Astrocyte (in vitro differentiated cells and primary cell): ENCODE results near the gene ICAM5. TPM values are rescaled to one million over a fixed set of nuclear protein-coding genes. Genes with fewer than 3 reads are reported as not detected.

Experiments
- DNase-seq: peaks from one replicate; pipeline ENCODE4 v3.0.0-alpha.2; 2010; ENCODE audit warnings: low read depth
- FAIRE-seq: peaks from 2 replicates; lab custom pipeline; 2011; peaks lifted over from hg19 to GRCh38; lab: Jason Lieb, UNC
- H2AFZ ChIP-seq: 2 replicates; pipeline ENCODE4 v1.6.0; 2012; ENCODE audit warnings: low read depth, low read length, inconsistent platforms
- H3K27ac ChIP-seq: 2 replicates; pipeline ENCODE4 v1.5.1; 2011; ENCODE audit warnings: low read depth, low read length, inconsistent platforms
- H3K27me3 ChIP-seq: 2 replicates; pipeline ENCODE4 v1.6.0; 2011; ENCODE audit warnings: low read length, inconsistent platforms; ENCODE audit not compliant: insufficient read depth
- H3K36me3 ChIP-seq: 2 replicates; pipeline ENCODE4 v1.5.1; 2011; ENCODE audit warnings: low read length, inconsistent platforms; ENCODE audit not compliant: insufficient read depth
- H3K4me1 ChIP-seq: 2 replicates; pipeline ENCODE4 v1.5.1; 2011; ENCODE audit warnings: low read length, inconsistent platforms; ENCODE audit not compliant: insufficient read depth
- H3K4me2 ChIP-seq: 2 replicates; pipeline ENCODE4 v1.6.0; 2012; ENCODE audit warnings: low read length, inconsistent platforms
- H3K4me3 ChIP-seq: 2 replicates; pipeline ENCODE4 v1.5.1; 2011; ENCODE audit warnings: low read depth, mild to moderate bottlenecking, low read length, inconsistent platforms; ENCODE audit not compliant: insufficient read depth
- H3K79me2 ChIP-seq: 2 replicates; pipeline ENCODE4 v1.6.0; 2012; ENCODE audit warnings: mild to moderate bottlenecking, low read length, inconsistent platforms; ENCODE audit not compliant: insufficient read depth
- H3K9ac ChIP-seq: 2 replicates; pipeline ENCODE4 v1.6.0; 2012; ENCODE audit warnings: mild to moderate bottlenecking, low read length, inconsistent platforms
- H3K9me3 ChIP-seq: 2 replicates; pipeline ENCODE4 v1.5.1; 2012; ENCODE audit warnings: low read depth, mild to moderate bottlenecking, low read length, inconsistent platforms; ENCODE audit not compliant: insufficient read depth
- H4K20me1 ChIP-seq: 2 replicates; pipeline ENCODE4 v1.6.0; 2012; ENCODE audit warnings: low read length, inconsistent platforms; ENCODE audit not compliant: insufficient read depth
- H3K27ac Mint-ChIP-seq: one replicate; pipeline ENCODE4 v1.8.0; 2021; ENCODE audit warnings: mild to moderate bottlenecking, mixed read lengths; ENCODE audit not compliant: unreplicated experiment
- H3K27me3 Mint-ChIP-seq: one replicate; pipeline ENCODE4 v1.8.0; 2021; ENCODE audit warnings: low read depth, mixed read lengths; ENCODE audit not compliant: unreplicated experiment
- H3K36me3 Mint-ChIP-seq: one replicate; pipeline ENCODE4 v1.8.0; 2021; ENCODE audit warnings: low read depth, mixed read lengths; ENCODE audit not compliant: unreplicated experiment
- H3K4me1 Mint-ChIP-seq: one replicate; pipeline ENCODE4 v1.8.0; 2021; ENCODE audit warnings: low read depth, mixed read lengths; ENCODE audit not compliant: unreplicated experiment
- H3K4me3 Mint-ChIP-seq: one replicate; pipeline ENCODE4 v1.8.0; 2021; ENCODE audit warnings: mild to moderate bottlenecking, moderate library complexity, mixed read lengths; ENCODE audit not compliant: unreplicated experiment
- H3K9me3 Mint-ChIP-seq: one replicate; pipeline ENCODE4 v1.8.0; 2021; ENCODE audit warnings: mild to moderate bottlenecking, mixed read lengths; ENCODE audit not compliant: unreplicated experiment
- CTCF ChIP-seq: IDR thresholded peaks from 2 replicates; pipeline ENCODE4 v1.5.1; 2011; ENCODE audit warnings: low read depth, mild to moderate bottlenecking, inconsistent platforms, low read length, moderate library complexity; ENCODE audit not compliant: insufficient read depth
- EZH2 ChIP-seq: IDR thresholded peaks from 2 replicates; pipeline ENCODE4 v1.6.1; 2012; ENCODE audit warnings: mild to moderate bottlenecking, low read length, inconsistent platforms; ENCODE audit not compliant: insufficient read depth
- total RNA-seq: library from RNA; stranded (reverse); gene quantifications from 2 replicates; pipeline ENCODE4 v1.2.1, GENCODE V29; 2021

The ICAM5 gene
- total RNA-seq, 1 donor from 2014 or later = 0.07 TPM

- Histone ChIP-seq H3K4me1 (peaks cover 7% of the 10 kb centered on the region), H3K4me2 (no peak overlapping the region), H3K79me2 (no peaks in the 10 kb centered on the region), H3K9ac (no peak overlapping the region), H3K9me3 (no peaks in the 10 kb centered on the region), H3K36me3 (no peaks in the 10 kb centered on the region), H3K27me3 (no peaks in the 10 kb centered on the region), H4K20me1 (no peaks in the 10 kb centered on the region), H3K27ac (no peak overlapping the region), H3K4me3 (no peak overlapping the region), H2AFZ (peak overlapping the region; percentile 4)
- Mint-ChIP-seq H3K9me3 (no peaks in the 10 kb centered on the region), H3K27me3 (peaks cover 11% of the 10 kb centered on the region), H3K4me1 (no peaks in the 10 kb centered on the region), H3K36me3 (no peaks in the 10 kb centered on the region), H3K4me3 (no peak overlapping the region), H3K27ac (no peak overlapping the region)
- no peak for TF ChIP-seq EZH2
- TF ChIP-seq CTCF = no peak
- FAIRE-seq (no peak), DNase-seq (no peak)
These were observed 49.2 kb downstream of the ICAM5 start for GRCh38 chr19:10338940-10339339.

GRCh38 chr19:10339380-10339960, 49.7 kb downstream of the ICAM5 start, which contains the start of gene ICAM3:
Gene ICAM3, minus strand, starts transcription at chr19:10339624. Its CDS starts 10 bp downstream, at chr19:10339614.
- Mint-ChIP-seq H3K27ac (peak within 1 kb of the TSS; percentile 20), H3K27me3 (peaks cover 11% of the 10 kb centered on the region), H3K36me3 (no peaks in the 10 kb centered on the region), H3K4me1 (no peaks in the 10 kb centered on the region), H3K4me3 (no peak within 1 kb of the TSS), H3K9me3 (no peaks in the 10 kb centered on the region)
- Histone ChIP-seq H3K27me3 (no peaks in the 10 kb centered on the region), H3K9ac (no peak within 1 kb of the TSS), H4K20me1 (no peaks in the 10 kb centered on the region), H3K79me2 (no peaks in the 10 kb centered on the region), H2AFZ (peak within 1 kb of the TSS; percentile 4), H3K4me1 (peaks cover 2% of the 10 kb centered on the region), H3K36me3 (no peaks in the 10 kb centered on the region), H3K4me3 (no peak within 1 kb of the TSS), H3K9me3 (no peaks in the 10 kb centered on the region), H3K4me2 (no peak within 1 kb of the TSS), H3K27ac (no peak within 1 kb of the TSS)
- DNase-seq = no peak
- FAIRE-seq = no peak
- no peak for TF ChIP-seq CTCF
- TF ChIP-seq EZH2 = no peak

GRCh38 chr19:10339977-10340376, 50.2 kb downstream of the ICAM5 start:
- no peaks in the 10 kb centered on the region for H3K4me1 Mint-ChIP-seq

More at GRCh38 chr19:10339977-10340376, 50.2 kb downstream of the ICAM5 start:
- Mint-ChIP-seq H3K36me3 (no peaks in the 10 kb centered on the region), H3K27me3 (peaks cover 11% of the 10 kb centered on the region), H3K4me3 (no peak overlapping the region), H3K27ac (no peak overlapping the region), H3K9me3 (no peaks in the 10 kb centered on the region)
- H3K9me3 ChIP-seq = no peaks in the 10 kb centered on the region
- no peak for FAIRE-seq
- H3K27me3 ChIP-seq = no peaks in the 10 kb centered on the region
- H3K4me3 ChIP-seq = no peak overlapping the region
- no peak overlapping the region for H3K4me2 ChIP-seq
- H3K4me1 ChIP-seq = peaks cover 3% of the 10 kb centered on the region
- H3K36me3 ChIP-seq = no peaks in the 10 kb centered on the region
- no peaks in the 10 kb centered on the region for H4K20me1 ChIP-seq
- no peak overlapping the region for H2AFZ ChIP-seq
- no peak overlapping the region for H3K9ac ChIP-seq
- TF ChIP-seq CTCF = no peak
- no peak overlapping the region for H3K27ac ChIP-seq
- DNase-seq = no peak
- no peaks in the 10 kb centered on the region for H3K79me2 ChIP-seq
